GM12873 (cell line): ENCODE data around the gene TMEM63A.

ENCODE experiments used
- CTCF ChIP-seq: IDR thresholded peaks from 2 replicates; pipeline ENCODE4 v1.5.1; 2012; ENCODE audit warnings: low read depth, mild to moderate bottlenecking, moderate library complexity, low read length, control low read depth; ENCODE audit not compliant: insufficient read depth; ENCODE audit errors: missing control alignments

TMEM63A gene

GRCh38 chr1:225809842-225810578 lies 72.2 kb downstream of the TMEM63A start, which contains the start of gene EPHX1:
EPHX1 (plus strand) TSS chr1:225810124; CDS start chr1:225828730, 18,606 bp downstream.
- peak; percentile 29 for TF ChIP-seq CTCF

GRCh38 chr1:225808136-225808535 lies 74.0 kb downstream of the TMEM63A start:
- TF ChIP-seq CTCF, result no peak

- no peak for TF ChIP-seq CTCF
These were observed 75.9 kb downstream of the TMEM63A start for GRCh38 chr1:225806249-225806648.
